ENCODE results near the gene SLCO2B1.

- TF ChIP-seq CTCF (IDR thresholded peaks at IDR 0.05; ENCODE audit: low read depth, low read length, missing input control): no peak
- no peak for TF ChIP-seq YY1 (IDR thresholded peaks at IDR 0.05)
- no peak for TF ChIP-seq RAD21 (IDR thresholded peaks at IDR 0.05)
- no peak for TF ChIP-seq SP1 (IDR thresholded peaks at IDR 0.05)
- no peak for TF ChIP-seq REST (IDR thresholded peaks at IDR 0.05)
- no peak for TF ChIP-seq MAX (IDR thresholded peaks at IDR 0.05)
- TF ChIP-seq GABPA (IDR thresholded peaks at IDR 0.05 in 1 of 2, conservative IDR thresholded peaks at IDR 0.05 in 1 of 2): no peak
- TF ChIP-seq ATF3 (IDR thresholded peaks at IDR 0.05): no peak
Measured at GRCh38 chr11:75246006-75246670, 95.2 kb downstream of the SLCO2B1 start.

All from liver (tissue), 3 donors.